Renal pelvis (tissue), 4 donors: ENCODE data around the gene RTN4IP1. TPM values are rescaled to one million over a fixed set of nuclear protein-coding genes. Genes with fewer than 3 reads are reported as not detected.
"Not testable (repeated sequence)": the region's sequence is repeated elsewhere in the genome, so short reads cannot be mapped to it uniquely, and the experiment has no call there.

Experiments used
- DNase-seq: peaks from one replicate; pipeline ENCODE4 v3.0.0-alpha.2; 2013
- polyA plus RNA-seq, 3 donors: library from polyadenylated mRNA; unstranded; fragments of 120-200 nt; gene quantifications; one replicate each; pipeline ENCODE4 v1.2.1, GENCODE V29; 2013; ENCODE audit not compliant: insufficient read length in 3 of 3

The RTN4IP1 gene
- polyA plus RNA-seq, 3 donors = 10.3 to 13.7 (median 10.9) TPM

- no peak for DNase-seq
Observed at GRCh38 chr6:106553440-106553839, 75.9 kb downstream of the RTN4IP1 start.

DNA sequence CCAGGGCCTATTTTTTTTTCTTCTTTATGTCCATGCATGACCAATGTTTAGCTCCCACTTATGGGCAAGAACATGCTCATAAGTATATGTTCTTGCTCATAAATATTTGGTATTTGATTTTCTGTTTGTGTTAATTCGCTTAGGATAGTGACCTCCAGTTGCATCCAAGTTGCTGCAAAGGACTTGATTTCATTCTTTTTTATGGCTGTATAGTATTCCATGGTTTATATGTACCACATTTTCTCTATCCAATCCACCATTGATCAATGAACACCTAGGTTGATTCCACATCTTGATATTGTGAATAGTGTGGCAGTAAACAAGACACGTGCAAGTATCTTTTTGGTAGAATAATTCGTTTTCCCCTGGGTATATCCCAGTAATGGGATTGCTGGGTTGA lies 78.1 kb downstream of the RTN4IP1 start:
- no peak for DNase-seq

- DNase-seq = no peak
Observed at GRCh38 chr6:106549521-106549920, 79.8 kb downstream of the RTN4IP1 start.

GRCh38 chr6:106548926-106549455 lies 80.3 kb downstream of the RTN4IP1 start:
- DNase-seq = not testable (repeated sequence)

GRCh38 chr6:106547601-106548453 lies 81.5 kb downstream of the RTN4IP1 start:
- no peak for DNase-seq

DNA sequence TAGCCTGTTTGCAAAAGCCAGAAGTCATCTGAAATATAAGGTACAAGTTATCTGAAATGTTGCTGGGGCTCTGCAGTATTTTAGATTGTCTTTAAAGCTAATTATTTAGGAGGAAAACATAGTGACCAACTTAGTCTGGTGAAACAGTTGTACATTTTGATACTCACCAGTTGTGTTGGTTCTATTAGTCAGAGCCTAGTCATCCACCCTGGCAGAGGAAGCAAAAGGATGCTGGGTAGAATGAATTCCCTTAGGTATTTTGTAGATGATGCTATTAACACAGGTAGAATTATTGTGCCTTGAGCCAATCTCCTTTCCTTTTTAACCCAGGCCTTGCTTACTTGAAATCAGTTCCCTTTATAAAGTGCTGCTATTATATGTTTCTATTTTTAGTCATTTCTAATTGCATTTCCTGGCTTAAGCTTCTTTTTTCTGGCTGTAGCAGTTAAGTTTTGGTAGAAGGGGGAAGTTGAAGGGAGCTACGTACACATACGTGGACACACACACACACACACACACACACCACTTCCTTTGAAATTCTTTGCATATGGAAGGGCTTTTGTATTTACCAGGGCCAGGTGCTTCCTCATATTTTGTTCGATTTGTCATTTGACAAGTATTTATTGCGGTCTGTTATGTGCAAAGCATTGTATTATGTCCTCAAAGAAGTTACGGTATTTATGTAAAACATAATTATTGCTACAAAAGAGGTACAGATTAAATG lies 82.4 kb downstream of the RTN4IP1 start:
- DNase-seq = no peak

DNA sequence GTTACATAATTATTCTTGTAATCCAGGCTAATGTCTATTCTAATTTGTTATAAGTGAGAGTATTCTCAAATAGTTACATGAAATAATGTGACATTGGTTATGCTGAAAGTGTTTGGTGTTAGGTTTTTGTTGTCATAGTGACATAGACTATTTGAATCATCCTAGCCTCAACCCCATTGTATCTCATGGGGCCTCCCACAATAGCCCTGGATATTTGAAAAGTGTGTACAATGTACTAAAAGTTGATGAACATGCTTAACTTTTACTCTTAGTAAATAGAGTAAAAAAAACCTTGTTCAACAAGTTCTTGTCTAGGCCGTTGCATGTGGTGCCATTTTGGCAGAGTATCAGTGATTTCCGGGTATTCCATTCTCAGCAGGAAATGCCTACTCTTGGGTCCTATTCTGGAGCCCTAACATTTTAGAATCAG lies 83.0 kb downstream of the RTN4IP1 start:
- no peak for DNase-seq

- DNase-seq = no peak
Observed at GRCh38 chr6:106540907-106541306, 88.4 kb downstream of the RTN4IP1 start.

GRCh38 chr6:106540432-106540831 lies 88.9 kb downstream of the RTN4IP1 start:
- DNase-seq = no peak

DNA sequence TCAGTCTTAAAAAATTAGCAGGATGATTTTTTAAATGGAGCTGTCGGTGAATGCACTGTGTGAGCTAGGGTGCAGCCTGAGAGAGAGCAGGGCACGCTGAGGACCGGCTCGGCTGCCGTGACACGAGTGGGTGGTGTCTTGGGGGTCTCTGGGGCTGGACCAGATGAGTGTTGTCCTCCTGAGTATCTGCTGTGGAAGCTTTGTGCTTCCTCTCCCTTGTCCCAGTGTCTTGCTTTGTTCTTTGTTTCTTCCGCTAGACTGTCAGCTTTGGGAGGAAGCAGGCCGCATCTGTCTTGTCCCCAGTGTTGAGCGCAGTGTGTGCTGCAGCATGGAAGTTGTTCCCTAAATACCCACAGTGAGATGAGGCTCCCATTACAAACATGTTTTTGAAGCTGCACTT lies 89.4 kb downstream of the RTN4IP1 start:
- no peak for DNase-seq

- no peak for DNase-seq
Observed at GRCh38 chr6:106538145-106538544, 91.2 kb downstream of the RTN4IP1 start.

DNA sequence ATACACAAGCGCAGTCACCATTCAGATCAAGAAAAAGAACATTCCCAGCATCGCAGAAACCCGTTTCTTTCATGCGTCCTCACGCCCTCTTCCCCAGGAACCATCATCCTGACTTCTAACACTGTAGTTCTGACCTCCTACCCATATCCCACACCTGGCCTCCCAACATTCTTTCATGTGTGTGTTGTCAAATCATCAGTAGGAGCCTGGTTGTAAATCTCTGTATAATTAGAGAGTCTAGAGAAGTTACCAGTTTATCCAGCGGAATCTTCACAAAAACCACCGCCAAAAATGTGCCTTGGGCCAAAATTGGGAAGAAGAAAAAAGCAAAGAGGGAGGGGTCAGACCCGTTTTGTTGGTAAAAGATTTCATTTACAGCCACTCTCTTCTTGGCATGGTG lies 91.6 kb downstream of the RTN4IP1 start:
- DNase-seq = no peak

- DNase-seq = no peak
Observed at GRCh38 chr6:106536851-106537250, 92.4 kb downstream of the RTN4IP1 start.

- DNase-seq = no peak
Observed at GRCh38 chr6:106536357-106536756, 92.9 kb downstream of the RTN4IP1 start.

DNA sequence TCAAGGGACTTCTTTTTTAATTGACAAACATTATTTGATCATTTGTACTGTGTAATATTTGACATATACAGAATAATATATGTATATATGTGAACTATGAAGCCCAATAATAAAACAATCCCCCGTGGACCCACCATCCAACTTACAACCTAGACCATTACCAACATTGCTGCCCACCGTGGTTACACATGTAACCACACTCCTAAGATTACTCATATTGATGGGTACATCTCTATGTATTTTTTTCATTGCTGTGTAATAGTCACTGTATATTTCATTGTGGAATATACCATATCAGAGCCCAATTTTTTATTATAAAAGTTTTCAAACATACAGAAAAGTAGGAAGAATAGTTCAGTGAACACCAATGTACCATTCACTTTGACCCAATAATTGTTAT lies 94.3 kb downstream of the RTN4IP1 start:
- DNase-seq = no peak

GRCh38 chr6:106534564-106534982 lies 94.7 kb downstream of the RTN4IP1 start:
- no peak for DNase-seq

DNA sequence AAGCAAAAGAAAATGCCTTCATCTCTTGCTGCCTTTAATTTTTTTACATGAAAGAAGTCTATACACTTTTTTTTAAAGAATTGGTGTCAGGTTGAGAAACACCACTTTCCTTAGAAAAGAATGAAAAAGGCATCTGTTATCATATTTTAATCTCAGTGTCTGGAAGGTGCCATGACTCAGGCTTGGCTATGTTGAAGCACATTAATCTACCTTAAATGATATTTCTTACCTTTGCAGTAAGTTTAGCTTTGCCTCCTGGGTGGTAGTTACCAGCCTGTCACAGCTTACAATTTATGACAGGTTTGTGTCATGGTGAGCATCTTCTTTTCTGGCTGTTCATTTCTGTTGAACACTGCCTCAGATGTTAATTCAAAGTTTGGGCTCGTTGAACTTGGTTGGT lies 95.3 kb downstream of the RTN4IP1 start:
- no peak for DNase-seq

DNA sequence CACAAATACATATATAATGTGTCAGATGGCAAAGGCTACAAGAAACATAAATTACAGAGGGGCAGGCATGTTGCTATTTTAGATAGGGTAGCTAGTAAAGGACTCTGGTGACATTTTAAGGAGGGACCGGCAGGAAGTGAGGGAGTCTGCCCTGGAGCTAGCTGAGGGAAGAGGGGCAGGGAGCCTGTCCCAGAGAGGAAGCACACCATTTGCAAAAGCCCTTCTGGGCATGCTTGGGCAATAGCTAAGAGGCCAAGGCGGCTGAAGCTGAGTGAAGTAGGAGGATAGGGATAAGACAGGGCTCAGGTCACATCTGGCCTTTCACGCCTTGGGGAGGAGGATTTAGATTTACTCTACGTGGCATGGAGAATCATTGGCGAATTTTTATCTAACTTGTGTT lies 96.2 kb downstream of the RTN4IP1 start:
- DNase-seq = no peak

- no peak for DNase-seq
Observed at GRCh38 chr6:106530502-106530901, 98.8 kb downstream of the RTN4IP1 start.

DNA sequence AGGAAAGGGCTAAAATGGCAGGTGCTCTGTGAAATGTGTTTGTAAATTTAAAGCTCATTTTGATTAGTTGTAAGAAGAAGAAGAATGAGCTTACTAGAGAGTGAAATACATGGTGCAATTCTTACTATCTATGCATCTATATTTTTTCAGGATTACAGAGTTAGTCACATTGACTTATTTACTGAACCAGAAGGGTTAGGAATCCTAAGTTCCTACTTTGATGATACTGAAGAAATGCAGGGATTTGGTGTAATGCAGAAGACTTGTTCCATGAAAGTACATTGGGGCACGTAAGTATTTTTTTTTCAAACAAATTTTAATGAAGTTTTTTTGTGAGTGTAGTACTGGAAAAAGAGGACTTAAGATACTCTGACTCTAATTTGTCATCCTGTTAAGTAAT lies 99.3 kb downstream of the RTN4IP1 start:
- DNase-seq = no peak

GRCh38 chr6:106529438-106529837 lies 99.9 kb downstream of the RTN4IP1 start:
- DNase-seq = no peak

DNA sequence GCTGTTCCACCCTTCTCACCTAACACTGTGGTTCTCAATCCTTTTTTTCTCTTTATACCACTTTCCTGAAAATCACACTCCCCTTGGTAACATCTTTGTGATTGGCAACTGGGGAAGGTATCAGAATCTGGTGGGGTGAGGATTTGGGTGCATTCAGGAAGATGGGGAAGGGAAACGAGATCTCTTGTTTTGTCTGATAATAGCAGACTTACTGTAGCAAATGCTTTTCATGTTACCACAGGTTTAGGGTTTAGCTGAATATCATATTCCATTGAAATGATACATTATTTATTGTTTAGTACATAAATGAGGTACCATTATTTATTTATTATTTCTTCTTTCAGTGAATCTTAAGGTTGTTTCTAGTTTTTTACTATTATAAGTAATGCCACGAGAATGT lies 100.8 kb downstream of the RTN4IP1 start:
- no peak for DNase-seq

GRCh38 chr6:106527979-106528378 lies 101.3 kb downstream of the RTN4IP1 start:
- no peak for DNase-seq
